Measurements from ENCODE around the gene BCKDHA.

The BCKDHA gene

GRCh38 chr19:41413947-41414346 lies 16.3 kb downstream of the BCKDHA start:
- Histone ChIP-seq H3K27me3 (ENCODE audit: control insufficient read depth, insufficient read depth, low read length) (no peaks in the 10 kb centered on the region), H3K4me3 (ENCODE audit: low read length) (no peak overlapping the region), H3K27ac (ENCODE audit: low read length) (no peak overlapping the region), H3K4me1 (ENCODE audit: control insufficient read depth, insufficient read depth, low read length) (no peaks in the 10 kb centered on the region), H3K9me3 (ENCODE audit: control insufficient read depth, insufficient read depth, low read length) (no peaks in the 10 kb centered on the region), H3K36me3 (ENCODE audit: control insufficient read depth, insufficient read depth, low read length) (peaks cover 4% of the 10 kb centered on the region)
- DNase-seq (ENCODE audit: low read depth, low spot score) = no peak
- WGBS (ENCODE audit: insufficient coverage, insufficient read length) = no CpG with 5 or more reads among the region's 10 CpGs

DNA sequence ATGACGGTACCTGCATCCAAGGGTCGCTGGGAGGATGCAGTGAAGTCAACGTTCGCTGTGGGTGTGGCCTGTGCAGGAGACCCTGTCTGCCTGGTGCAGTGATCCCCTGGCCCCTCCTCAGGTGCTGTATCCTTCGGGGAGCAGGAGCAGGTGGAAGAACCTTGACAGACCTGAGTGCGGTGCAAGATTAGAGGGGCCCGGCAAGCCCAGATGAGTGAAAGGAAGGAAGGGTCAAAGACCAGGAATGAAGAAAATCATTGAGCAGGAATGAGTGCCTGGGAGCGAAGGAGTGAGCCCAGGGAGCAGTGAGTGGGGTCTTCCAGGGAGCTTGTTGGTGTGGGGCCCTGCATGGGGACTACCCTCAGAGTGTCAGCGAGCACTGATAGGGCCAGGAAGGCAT lies 16.8 kb downstream of the BCKDHA start:
- no CpG with 5 or more reads among the region's 9 CpGs for WGBS (ENCODE audit: insufficient coverage, insufficient read length)
- Histone ChIP-seq H3K9me3 (ENCODE audit: control insufficient read depth, insufficient read depth, low read length) (no peaks in the 10 kb centered on the region), H3K36me3 (ENCODE audit: control insufficient read depth, insufficient read depth, low read length) (peaks cover 7% of the 10 kb centered on the region), H3K27ac (ENCODE audit: low read length) (no peak overlapping the region), H3K27me3 (ENCODE audit: control insufficient read depth, insufficient read depth, low read length) (no peaks in the 10 kb centered on the region), H3K4me3 (ENCODE audit: low read length) (no peak overlapping the region), H3K4me1 (ENCODE audit: control insufficient read depth, insufficient read depth, low read length) (no peaks in the 10 kb centered on the region)
- no peak for DNase-seq (ENCODE audit: low read depth, low spot score)

GRCh38 chr19:41415154-41415571 lies 17.5 kb downstream of the BCKDHA start:
- no peak for DNase-seq (ENCODE audit: low read depth, low spot score)
- Histone ChIP-seq H3K27ac (ENCODE audit: low read length) (no peak overlapping the region), H3K4me3 (ENCODE audit: low read length) (no peak overlapping the region), H3K36me3 (ENCODE audit: control insufficient read depth, insufficient read depth, low read length) (peaks cover 10% of the 10 kb centered on the region), H3K27me3 (ENCODE audit: control insufficient read depth, insufficient read depth, low read length) (no peaks in the 10 kb centered on the region), H3K9me3 (ENCODE audit: control insufficient read depth, insufficient read depth, low read length) (no peaks in the 10 kb centered on the region), H3K4me1 (ENCODE audit: control insufficient read depth, insufficient read depth, low read length) (no peaks in the 10 kb centered on the region)
- WGBS (ENCODE audit: insufficient coverage, insufficient read length) = no CpG with 5 or more reads among the region's 9 CpGs

DNA sequence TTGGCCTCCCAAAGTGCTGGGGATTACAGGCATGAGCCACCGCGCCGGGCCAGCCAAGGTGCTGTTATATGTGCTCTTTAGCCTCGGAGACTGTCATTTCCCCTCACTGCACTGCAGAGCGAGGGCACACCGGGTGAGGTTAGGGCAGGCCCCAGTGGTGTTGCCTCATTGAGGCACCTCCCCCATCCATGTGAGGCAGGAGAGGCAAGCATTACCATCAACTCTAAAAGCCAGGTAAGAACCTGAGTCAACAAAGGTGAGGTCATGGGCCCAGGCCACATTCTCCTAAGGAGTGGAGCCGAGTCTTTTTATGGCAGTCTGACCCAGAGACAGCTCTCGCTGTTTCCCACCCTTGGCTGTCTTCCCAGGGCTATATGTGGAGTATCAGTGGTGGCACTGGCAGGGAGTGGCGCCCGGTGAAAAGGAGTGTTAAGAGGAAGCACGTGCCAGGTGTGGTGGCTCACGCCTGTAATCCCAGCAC lies 18.6 kb downstream of the BCKDHA start:
- Histone ChIP-seq H3K4me1 (ENCODE audit: control insufficient read depth, insufficient read depth, low read length) (no peaks in the 10 kb centered on the region), H3K27me3 (ENCODE audit: control insufficient read depth, insufficient read depth, low read length) (no peaks in the 10 kb centered on the region), H3K4me3 (ENCODE audit: low read length) (no peak overlapping the region), H3K36me3 (ENCODE audit: control insufficient read depth, insufficient read depth, low read length) (peaks cover 10% of the 10 kb centered on the region), H3K9me3 (ENCODE audit: control insufficient read depth, insufficient read depth, low read length) (no peaks in the 10 kb centered on the region), H3K27ac (ENCODE audit: low read length) (no peak overlapping the region)
- WGBS (ENCODE audit: insufficient coverage, insufficient read length) = no CpG with 5 or more reads among the region's 12 CpGs
- no peak for DNase-seq (ENCODE audit: low read depth, low spot score)

- Histone ChIP-seq H3K9me3 (ENCODE audit: control insufficient read depth, insufficient read depth, low read length) (no peaks in the 10 kb centered on the region), H3K36me3 (ENCODE audit: control insufficient read depth, insufficient read depth, low read length) (peaks cover 18% of the 10 kb centered on the region), H3K4me3 (ENCODE audit: low read length) (no peak overlapping the region), H3K27ac (ENCODE audit: low read length) (no peak overlapping the region), H3K4me1 (ENCODE audit: control insufficient read depth, insufficient read depth, low read length) (no peaks in the 10 kb centered on the region), H3K27me3 (ENCODE audit: control insufficient read depth, insufficient read depth, low read length) (no peaks in the 10 kb centered on the region)
- WGBS (ENCODE audit: insufficient coverage, insufficient read length) = no CpG with 5 or more reads among the region's 8 CpGs
- DNase-seq (ENCODE audit: low read depth, low spot score) = no peak
These were observed 22.7 kb downstream of the BCKDHA start for GRCh38 chr19:41420101-41420880.

DNA sequence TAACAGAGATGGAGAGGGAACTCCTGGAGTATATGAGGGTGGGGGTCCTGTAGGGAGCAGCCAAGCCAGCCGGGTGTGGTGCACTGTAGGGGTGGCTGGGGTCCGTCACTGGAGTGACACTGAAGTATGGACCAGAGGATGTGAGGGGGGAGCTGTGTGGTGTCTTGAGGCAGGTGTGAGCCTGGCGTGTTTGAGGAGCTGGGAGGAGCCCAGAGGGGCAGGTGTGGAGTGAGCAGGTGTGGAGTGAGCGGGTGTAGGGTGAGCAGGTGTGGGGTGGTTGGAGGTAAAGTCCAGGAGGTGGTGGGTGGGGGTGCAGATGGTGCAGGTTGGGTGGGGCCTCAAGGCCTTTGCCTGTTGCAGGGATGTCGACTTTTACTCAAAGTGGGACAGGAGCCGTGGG lies 23.7 kb downstream of the BCKDHA start:
- Histone ChIP-seq H3K9me3 (ENCODE audit: control insufficient read depth, insufficient read depth, low read length) (no peaks in the 10 kb centered on the region), H3K4me1 (ENCODE audit: control insufficient read depth, insufficient read depth, low read length) (no peaks in the 10 kb centered on the region; the same call in 1 of the 2 replicates), H3K27me3 (ENCODE audit: control insufficient read depth, insufficient read depth, low read length) (no peaks in the 10 kb centered on the region), H3K36me3 (ENCODE audit: control insufficient read depth, insufficient read depth, low read length) (peaks cover 18% of the 10 kb centered on the region), H3K27ac (ENCODE audit: low read length) (no peak overlapping the region), H3K4me3 (ENCODE audit: low read length) (no peak overlapping the region)
- no peak for DNase-seq (ENCODE audit: low read depth, low spot score)
- no CpG with 5 or more reads among the region's 6 CpGs for WGBS (ENCODE audit: insufficient coverage, insufficient read length)

GRCh38 chr19:41421973-41422372 lies 24.4 kb downstream of the BCKDHA start:
- no CpG with 5 or more reads among the region's 20 CpGs for WGBS (ENCODE audit: insufficient coverage, insufficient read length)
- Histone ChIP-seq H3K36me3 (ENCODE audit: control insufficient read depth, insufficient read depth, low read length) (peaks cover 18% of the 10 kb centered on the region), H3K9me3 (ENCODE audit: control insufficient read depth, insufficient read depth, low read length) (no peaks in the 10 kb centered on the region)

GRCh38 chr19:41422456-41422855 lies 24.8 kb downstream of the BCKDHA start:
- peaks cover 18% of the 10 kb centered on the region for H3K36me3 ChIP-seq (ENCODE audit: control insufficient read depth, insufficient read depth, low read length)
- no CpG with 5 or more reads among the region's 18 CpGs for WGBS (ENCODE audit: insufficient coverage, insufficient read length)

More at GRCh38 chr19:41421973-41422372, 24.4 kb downstream of the BCKDHA start:
- Histone ChIP-seq H3K27ac (ENCODE audit: low read length) (no peak overlapping the region), H3K27me3 (ENCODE audit: control insufficient read depth, insufficient read depth, low read length) (no peaks in the 10 kb centered on the region), H3K4me3 (ENCODE audit: low read length) (no peak overlapping the region), H3K4me1 (ENCODE audit: control insufficient read depth, insufficient read depth, low read length) (no peaks in the 10 kb centered on the region; the same call in 1 of the 2 replicates)
- DNase-seq (ENCODE audit: low read depth, low spot score) = no peak

DNA sequence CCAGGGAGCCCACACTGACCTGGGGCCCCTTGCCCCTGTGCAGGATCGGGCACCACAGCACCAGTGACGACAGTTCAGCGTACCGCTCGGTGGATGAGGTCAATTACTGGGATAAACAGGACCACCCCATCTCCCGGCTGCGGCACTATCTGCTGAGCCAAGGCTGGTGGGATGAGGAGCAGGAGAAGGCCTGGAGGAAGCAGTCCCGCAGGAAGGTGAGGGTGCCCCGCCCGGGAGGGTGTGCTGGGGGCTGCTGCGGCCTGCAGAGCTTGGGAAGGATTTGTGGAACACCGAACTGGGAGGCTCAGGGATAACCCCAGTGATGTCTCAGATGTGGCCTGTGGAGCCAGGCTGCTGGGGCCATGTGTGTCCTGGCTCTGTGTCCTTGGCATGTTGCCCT lies 25.3 kb downstream of the BCKDHA start:
- H3K4me1 ChIP-seq (ENCODE audit: control insufficient read depth, insufficient read depth, low read length) = no peaks in the 10 kb centered on the region; the same call in 1 of the 2 replicates
- no peak overlapping the region for H3K4me3 ChIP-seq (ENCODE audit: low read length)
- no CpG with 5 or more reads among the region's 12 CpGs for WGBS (ENCODE audit: insufficient coverage, insufficient read length)
- H3K27ac ChIP-seq (ENCODE audit: low read length) = no peak overlapping the region
- no peak for DNase-seq (ENCODE audit: low read depth, low spot score)
- no peaks in the 10 kb centered on the region for H3K27me3 ChIP-seq (ENCODE audit: control insufficient read depth, insufficient read depth, low read length)
- H3K9me3 ChIP-seq (ENCODE audit: control insufficient read depth, insufficient read depth, low read length) = no peaks in the 10 kb centered on the region
- H3K36me3 ChIP-seq (ENCODE audit: control insufficient read depth, insufficient read depth, low read length) = peaks cover 18% of the 10 kb centered on the region

More at GRCh38 chr19:41422456-41422855, 24.8 kb downstream of the BCKDHA start:
- no peak for DNase-seq (ENCODE audit: low read depth, low spot score)
- no peaks in the 10 kb centered on the region; the same call in 1 of the 2 replicates for H3K4me1 ChIP-seq (ENCODE audit: control insufficient read depth, insufficient read depth, low read length)
- no peak overlapping the region for H3K27ac ChIP-seq (ENCODE audit: low read length)
- no peaks in the 10 kb centered on the region for H3K9me3 ChIP-seq (ENCODE audit: control insufficient read depth, insufficient read depth, low read length)
- no peak overlapping the region for H3K4me3 ChIP-seq (ENCODE audit: low read length)
- no peaks in the 10 kb centered on the region for H3K27me3 ChIP-seq (ENCODE audit: control insufficient read depth, insufficient read depth, low read length)

DNA sequence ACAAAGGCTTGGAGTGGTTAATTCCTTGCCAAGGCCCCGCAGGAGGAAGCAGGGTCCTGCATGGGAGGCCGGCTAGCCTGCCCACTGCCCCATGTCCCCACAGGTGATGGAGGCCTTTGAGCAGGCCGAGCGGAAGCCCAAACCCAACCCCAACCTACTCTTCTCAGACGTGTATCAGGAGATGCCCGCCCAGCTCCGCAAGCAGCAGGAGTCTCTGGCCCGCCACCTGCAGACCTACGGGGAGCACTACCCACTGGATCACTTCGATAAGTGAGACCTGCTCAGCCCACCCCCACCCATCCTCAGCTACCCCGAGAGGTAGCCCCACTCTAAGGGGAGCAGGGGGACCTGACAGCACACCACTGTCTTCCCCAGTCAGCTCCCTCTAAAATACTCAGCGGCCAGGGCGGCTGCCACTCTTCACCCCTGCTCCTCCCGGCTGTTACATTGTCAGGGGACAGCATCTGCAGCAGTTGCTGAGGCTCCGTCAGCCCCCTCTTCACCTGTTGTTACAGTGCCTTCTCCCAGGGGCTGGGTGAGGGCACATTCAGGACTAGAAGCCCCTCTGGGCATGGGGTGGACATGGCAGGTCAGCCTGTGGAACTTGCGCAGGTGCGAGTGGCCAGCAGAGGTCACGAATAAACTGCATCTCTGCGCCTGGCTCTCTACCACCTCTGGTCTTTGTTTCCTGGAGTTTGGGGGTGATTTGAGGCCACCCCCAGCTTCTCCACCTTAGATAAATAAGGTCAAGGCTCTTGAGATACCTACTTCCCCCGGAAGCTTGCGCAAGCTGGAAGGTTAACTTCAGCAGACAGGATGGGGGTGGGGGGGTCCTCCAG lies 26.9 kb downstream of the BCKDHA start:
- no peaks in the 10 kb centered on the region for H3K9me3 ChIP-seq (ENCODE audit: control insufficient read depth, insufficient read depth, low read length)
- H3K4me1 ChIP-seq (ENCODE audit: control insufficient read depth, insufficient read depth, low read length) = no peaks in the 10 kb centered on the region; the same call in 1 of the 2 replicates
- H3K36me3 ChIP-seq (ENCODE audit: control insufficient read depth, insufficient read depth, low read length) = peaks cover 14% of the 10 kb centered on the region
- no peak for DNase-seq (ENCODE audit: low read depth, low spot score)
- H3K27me3 ChIP-seq (ENCODE audit: control insufficient read depth, insufficient read depth, low read length) = no peaks in the 10 kb centered on the region
- H3K27ac ChIP-seq (ENCODE audit: low read length) = no peak overlapping the region
- no peak overlapping the region for H3K4me3 ChIP-seq (ENCODE audit: low read length)
- no CpG with 5 or more reads among the region's 21 CpGs for WGBS (ENCODE audit: insufficient coverage, insufficient read length)
